Measurements from ENCODE around the gene MGMT.

Gene MGMT

GRCh38 chr10:129534826-129535225, 67.8 kb downstream of the MGMT start:
- TF ChIP-seq, protein P1, sequence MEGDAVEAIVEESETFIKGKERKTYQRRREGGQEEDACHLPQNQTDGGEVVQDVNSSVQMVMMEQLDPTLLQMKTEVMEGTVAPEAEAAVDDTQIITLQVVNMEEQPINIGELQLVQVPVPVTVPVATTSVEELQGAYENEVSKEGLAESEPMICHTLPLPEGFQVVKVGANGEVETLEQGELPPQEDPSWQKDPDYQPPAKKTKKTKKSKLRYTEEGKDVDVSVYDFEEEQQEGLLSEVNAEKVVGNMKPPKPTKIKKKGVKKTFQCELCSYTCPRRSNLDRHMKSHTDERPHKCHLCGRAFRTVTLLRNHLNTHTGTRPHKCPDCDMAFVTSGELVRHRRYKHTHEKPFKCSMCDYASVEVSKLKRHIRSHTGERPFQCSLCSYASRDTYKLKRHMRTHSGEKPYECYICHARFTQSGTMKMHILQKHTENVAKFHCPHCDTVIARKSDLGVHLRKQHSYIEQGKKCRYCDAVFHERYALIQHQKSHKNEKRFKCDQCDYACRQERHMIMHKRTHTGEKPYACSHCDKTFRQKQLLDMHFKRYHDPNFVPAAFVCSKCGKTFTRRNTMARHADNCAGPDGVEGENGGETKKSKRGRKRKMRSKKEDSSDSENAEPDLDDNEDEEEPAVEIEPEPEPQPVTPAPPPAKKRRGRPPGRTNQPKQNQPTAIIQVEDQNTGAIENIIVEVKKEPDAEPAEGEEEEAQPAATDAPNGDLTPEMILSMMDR (IDR thresholded peaks at IDR 0.05; ENCODE audit: low read depth, low read length, missing control alignments), result no peak
- no peak for DNase-seq (ENCODE audit: extremely low read depth, low read depth)
- H3K4me3 ChIP-seq (replicated peaks; ENCODE audit: low read depth, low read length), result no peak overlapping the region

- no peak overlapping the region for H3K4me3 ChIP-seq (replicated peaks; ENCODE audit: low read depth, low read length)
- DNase-seq (ENCODE audit: extremely low read depth, low read depth), result no peak
- TF ChIP-seq, protein P1 (IDR thresholded peaks at IDR 0.05; ENCODE audit: low read depth, low read length, missing control alignments), result no peak
These were observed 69.3 kb downstream of the MGMT start for GRCh38 chr10:129536336-129536735.

- no peak overlapping the region for H3K4me3 ChIP-seq (replicated peaks; ENCODE audit: low read depth, low read length)
- TF ChIP-seq, protein P1 (IDR thresholded peaks at IDR 0.05; ENCODE audit: low read depth, low read length, missing control alignments), result no peak
- DNase-seq (ENCODE audit: extremely low read depth, low read depth), result no peak
These were observed 70.1 kb downstream of the MGMT start for GRCh38 chr10:129537151-129537550.

GRCh38 chr10:129538236-129538635, 71.2 kb downstream of the MGMT start:
- no peak for DNase-seq (ENCODE audit: extremely low read depth, low read depth)
- no peak overlapping the region for H3K4me3 ChIP-seq (replicated peaks; ENCODE audit: low read depth, low read length)
- TF ChIP-seq, protein P1 (IDR thresholded peaks at IDR 0.05; ENCODE audit: low read depth, low read length, missing control alignments), result no peak

- TF ChIP-seq, protein P1 (IDR thresholded peaks at IDR 0.05; ENCODE audit: low read depth, low read length, missing control alignments), result no peak
- H3K4me3 ChIP-seq (replicated peaks; ENCODE audit: low read depth, low read length), result no peak overlapping the region
- DNase-seq (ENCODE audit: extremely low read depth, low read depth), result no peak
These were observed 74.2 kb downstream of the MGMT start for GRCh38 chr10:129541200-129541599.

DNA sequence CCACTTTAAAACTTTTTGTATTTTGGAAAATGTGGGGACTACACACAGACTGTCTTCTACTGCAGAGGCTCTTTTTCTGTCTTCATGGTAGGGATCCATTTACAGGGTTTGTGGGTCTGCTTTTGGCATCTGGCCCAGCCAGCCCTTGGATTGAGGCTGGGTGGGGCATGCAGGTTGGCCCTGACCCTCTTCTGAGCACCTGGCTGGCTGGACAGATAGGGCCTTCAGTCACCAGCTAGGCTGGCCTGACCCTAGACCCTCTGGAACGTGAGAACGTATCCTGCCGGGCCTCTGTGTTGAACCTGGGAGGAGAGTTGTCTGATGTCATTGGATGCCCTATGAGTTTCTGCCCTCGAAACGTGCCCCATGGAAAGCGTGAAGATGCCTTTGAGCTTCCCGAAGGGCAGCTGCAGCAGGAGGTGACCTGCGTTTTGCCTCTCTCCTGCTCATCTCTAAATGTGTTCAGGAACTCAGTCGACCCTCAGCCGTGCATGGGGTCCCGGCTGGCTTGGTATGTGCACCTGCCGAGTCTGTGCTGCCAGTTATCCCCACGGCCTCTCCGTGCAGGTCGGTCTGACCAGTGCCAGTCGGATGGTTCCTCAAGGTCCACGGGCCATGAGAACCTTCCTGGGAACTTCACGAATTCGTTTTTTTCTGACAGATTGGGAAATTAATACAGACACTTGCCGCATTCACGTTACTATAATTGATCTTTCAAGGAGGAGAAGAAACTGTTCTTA, 74.9 kb downstream of the MGMT start:
- TF ChIP-seq, protein P1 (IDR thresholded peaks at IDR 0.05; ENCODE audit: low read depth, low read length, missing control alignments), result no peak
- no peak overlapping the region for H3K4me3 ChIP-seq (replicated peaks; ENCODE audit: low read depth, low read length)
- DNase-seq (ENCODE audit: extremely low read depth, low read depth), result no peak

GRCh38 chr10:129542589-129542988, 75.5 kb downstream of the MGMT start:
- H3K4me3 ChIP-seq (replicated peaks; ENCODE audit: low read depth, low read length), result no peak overlapping the region
- TF ChIP-seq, protein P1 (IDR thresholded peaks at IDR 0.05; ENCODE audit: low read depth, low read length, missing control alignments), result no peak
- no peak for DNase-seq (ENCODE audit: extremely low read depth, low read depth)

Data from HFF-Myc (cell line).